Retinal pigment epithelial cell (primary cell): ENCODE measurements around the gene NDUFA6.
A peak's percentile ranks its signal among the peaks of the same experiment; 100 is the strongest.
"Not testable (repeated sequence)": the region's sequence is repeated elsewhere in the genome, so short reads cannot be mapped to it uniquely, and the experiment has no call there.

Experiments used
- DNase-seq: peaks from one replicate; pipeline ENCODE4 v3.0.0-alpha.2; 2010; ENCODE audit warnings: low read depth
- H3K4me3 ChIP-seq: 2 replicates; pipeline ENCODE4 v1.5.1; 2011; ENCODE audit warnings: mild to moderate bottlenecking, low read length, control low read depth, moderate library complexity
- CTCF ChIP-seq: conservative IDR thresholded peaks from 2 replicates; pipeline ENCODE4 v1.5.1; 2011; ENCODE audit warnings: low read depth, low read length, control low read depth, inconsistent platforms

NDUFA6 gene

GRCh38 chr22:42114721-42115120 is 24.1 kb upstream of the NDUFA6 start:
- TF ChIP-seq CTCF: peak; percentile 46
- H3K4me3 ChIP-seq: no peak overlapping the region
- no peak for DNase-seq

DNA sequence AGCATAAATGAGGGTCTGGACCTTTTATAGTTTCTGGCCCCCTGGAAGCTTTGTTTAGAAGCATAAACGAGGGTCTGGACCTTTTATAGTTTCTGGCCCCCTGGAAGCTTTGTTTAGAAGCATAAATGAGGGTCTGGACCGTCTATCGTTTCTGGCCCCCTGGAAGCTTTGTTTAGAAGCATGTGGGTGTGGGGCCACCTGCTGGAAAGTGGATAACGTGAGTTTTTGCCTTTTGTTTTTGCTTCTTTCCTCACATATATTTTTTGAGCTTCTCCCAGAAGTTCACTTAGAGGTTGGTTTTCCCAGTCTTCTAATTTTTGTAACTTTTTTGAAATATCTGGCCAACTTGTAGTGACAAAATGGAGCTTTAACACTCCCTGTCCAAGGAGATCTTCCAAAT is 22.2 kb upstream of the NDUFA6 start:
- peak; percentile 29 for TF ChIP-seq CTCF
- DNase-seq, H3K4me3 ChIP-seq: not testable (repeated sequence)

DNA sequence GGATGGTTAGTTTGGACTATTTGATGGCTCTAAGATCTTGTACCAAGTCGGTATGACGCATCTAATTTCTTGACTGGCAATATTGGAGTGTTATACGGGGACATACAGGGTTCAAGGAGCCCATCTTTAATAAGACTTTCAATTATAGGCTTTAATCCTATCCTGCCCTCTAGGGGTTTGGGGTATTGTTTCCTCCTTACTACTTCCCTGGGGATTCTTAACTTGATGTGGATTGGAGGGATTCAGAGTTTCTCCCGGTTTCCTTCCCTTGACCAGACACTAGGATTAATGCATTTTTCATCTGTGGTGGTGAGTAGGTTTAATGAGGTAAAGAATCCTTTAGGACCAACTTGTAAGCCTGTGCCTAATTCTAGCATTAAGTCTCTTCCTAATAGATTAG is 21.2 kb upstream of the NDUFA6 start:
- H3K4me3 ChIP-seq: no peak overlapping the region
- peak; percentile 22 for TF ChIP-seq CTCF

DNA sequence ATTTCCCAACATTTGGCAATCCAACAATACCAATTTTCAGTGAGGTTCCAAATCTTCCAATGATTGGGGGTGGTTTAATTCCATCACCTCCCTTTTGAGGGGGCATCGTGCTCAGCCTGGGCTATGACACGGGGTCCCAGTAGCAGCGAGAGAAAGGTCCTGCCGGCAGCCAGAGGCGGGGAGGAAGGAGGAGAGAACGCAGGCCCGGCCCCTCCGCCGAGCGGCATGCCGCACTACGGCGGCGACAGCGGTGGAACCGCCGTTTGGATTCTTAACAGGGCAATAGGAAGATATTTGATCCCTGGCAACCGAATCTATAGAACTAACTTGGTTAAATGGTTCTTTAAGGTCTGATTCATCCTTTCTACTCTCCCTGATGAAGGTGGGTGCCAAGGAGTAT is 18.3 kb upstream of the NDUFA6 start:
- H3K4me3 ChIP-seq: no peak overlapping the region
- DNase-seq: no peak
- TF ChIP-seq CTCF: no peak

More for the DNA sequence above, 21.2 kb upstream of the NDUFA6 start:
- no peak for DNase-seq

DNA sequence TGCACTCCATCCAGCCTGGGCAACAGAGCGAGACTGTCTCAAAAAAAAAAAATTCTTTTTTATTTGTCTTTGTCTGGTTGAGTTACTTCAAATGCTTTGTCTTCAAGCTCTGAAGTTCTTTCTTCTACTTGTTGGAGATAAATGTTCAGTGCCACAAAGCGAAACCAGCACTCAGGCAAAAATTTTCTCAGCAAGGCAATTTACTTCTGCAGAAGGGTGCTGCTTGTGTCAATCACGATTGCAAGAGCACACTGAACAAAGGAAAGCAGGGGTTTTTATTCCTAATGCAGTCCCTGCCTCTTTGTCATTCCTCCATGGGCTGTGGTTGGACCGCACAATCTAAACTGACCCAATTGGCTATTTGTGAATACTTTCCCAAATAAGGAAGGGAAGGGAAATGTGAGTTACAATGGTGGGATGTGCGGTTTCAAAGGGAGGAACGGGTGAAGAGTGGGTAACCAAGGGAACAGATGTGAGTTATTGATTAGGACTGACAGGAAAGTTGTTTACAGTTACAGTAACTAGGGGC is 13.8 kb upstream of the NDUFA6 start:
- not testable (repeated sequence) for DNase-seq, H3K4me3 ChIP-seq

DNA sequence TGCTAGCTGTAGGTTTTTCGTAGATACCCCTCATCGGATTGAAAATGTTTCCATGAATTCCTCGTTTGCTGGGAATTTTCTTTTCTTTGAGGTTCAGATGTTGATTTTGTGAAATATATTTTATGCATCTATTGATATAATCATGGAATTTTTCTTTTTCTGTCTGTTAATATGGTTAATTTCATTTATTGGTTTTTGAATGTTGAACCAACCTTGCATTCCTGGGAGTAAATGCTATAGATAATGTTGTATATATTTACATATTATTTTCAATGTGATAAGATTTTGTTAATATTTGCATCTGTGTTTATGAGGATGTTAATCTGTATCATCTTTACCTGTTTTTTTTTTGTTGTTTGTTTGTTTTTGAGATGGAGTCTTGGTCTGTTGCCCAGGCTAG is 10.6 kb upstream of the NDUFA6 start:
- no peak for DNase-seq
- no peak overlapping the region for H3K4me3 ChIP-seq

DNA sequence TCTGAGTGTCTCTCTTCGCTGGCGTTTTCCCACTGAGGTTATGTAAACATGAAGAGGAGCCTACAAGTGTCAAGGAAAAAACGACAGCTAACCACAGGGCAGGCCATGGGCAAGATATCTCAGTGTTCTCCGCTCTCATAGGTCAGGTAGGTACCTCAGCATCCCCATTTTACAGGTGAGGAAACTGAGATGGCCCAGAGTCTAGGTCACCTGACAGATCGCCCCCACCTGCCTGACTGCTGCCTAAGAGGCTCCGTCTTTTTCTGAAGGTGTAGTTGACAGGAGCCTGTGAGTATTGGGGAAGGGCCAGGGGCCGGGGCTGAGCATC is 847 bp upstream of the NDUFA6 start:
- peak overlapping the region; percentile 60 for H3K4me3 ChIP-seq
- DNase-seq: no peak
- no peak for TF ChIP-seq CTCF

More for the DNA sequence above, 10.6 kb upstream of the NDUFA6 start:
- no peak for TF ChIP-seq CTCF

DNA sequence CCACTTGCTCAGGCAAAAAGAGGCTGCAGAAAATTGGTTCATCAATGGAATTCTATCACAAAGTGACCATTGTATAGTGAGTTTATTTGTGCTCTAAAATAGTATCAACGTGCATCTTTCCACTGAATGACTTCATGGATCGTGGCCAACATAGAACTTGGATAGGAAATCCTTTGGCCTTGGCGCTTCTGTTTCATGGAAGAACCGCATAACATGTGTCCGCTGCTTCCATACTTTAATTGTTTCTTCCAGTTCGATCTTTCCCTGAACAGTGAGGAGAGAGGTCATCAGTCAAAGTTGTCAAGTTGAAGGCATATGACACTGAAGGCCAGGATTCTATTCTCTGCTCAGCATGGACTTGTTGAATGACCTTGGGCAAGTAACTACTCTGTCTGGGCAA is 4.5 kb downstream of the NDUFA6 start:
- no peak for TF ChIP-seq CTCF
- H3K4me3 ChIP-seq: no peak overlapping the region
- no peak for DNase-seq
